ENCODE results near the gene BCL2A1.
A peak's percentile ranks its signal among the peaks of the same experiment; 100 is the strongest.
"Not testable (repeated sequence)": the region's sequence is repeated elsewhere in the genome, so short reads cannot be mapped to it uniquely, and the experiment has no call there.

Gene BCL2A1

GRCh38 chr15:79956354-79956939, 14.5 kb downstream of the BCL2A1 start:
- no peak for DNase-seq

DNA sequence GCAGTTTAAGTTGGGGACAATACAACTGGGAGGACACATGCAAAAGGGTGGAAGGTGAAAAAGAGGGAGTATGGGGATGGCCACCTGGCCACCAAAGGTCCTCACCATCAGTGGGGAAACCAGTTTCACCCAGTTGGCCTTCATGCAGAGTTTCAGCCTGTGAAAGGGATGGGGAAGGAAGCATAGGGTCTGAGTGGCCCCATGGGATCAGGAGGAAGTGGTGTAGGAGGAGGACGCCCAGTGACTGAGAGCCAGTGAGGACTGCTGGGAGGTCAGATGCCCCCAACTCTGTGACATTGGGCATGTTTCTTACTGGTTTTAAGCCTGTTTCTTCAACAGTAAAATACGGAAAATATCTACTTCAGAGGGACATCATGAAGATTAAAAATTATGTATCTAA, 16.3 kb downstream of the BCL2A1 start:
- DNase-seq: no peak

- DNase-seq: peak in 1 of 2 experiments; percentile 19
These were observed 17.0 kb downstream of the BCL2A1 start for GRCh38 chr15:79953951-79954444.

- DNase-seq: no peak
These were observed 18.7 kb downstream of the BCL2A1 start for GRCh38 chr15:79952329-79952728.

DNA sequence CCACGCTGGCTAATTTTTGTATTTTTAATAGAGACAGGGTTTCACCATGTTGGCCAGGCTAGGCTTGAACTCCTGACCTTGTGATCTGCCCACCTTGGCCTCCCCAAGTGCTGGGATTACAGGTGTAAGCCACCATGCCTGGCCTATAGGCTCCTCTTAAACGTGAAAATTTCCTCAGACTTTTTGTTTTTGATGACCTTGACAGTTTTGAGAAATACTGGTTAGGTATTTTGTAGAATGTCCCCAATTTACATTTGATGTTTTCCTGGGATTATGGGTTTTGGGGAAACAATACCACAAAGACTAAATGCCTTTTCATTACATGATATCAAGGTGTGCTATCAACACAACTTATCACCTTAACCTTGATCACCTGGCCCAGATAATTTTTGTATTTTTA, 20.7 kb downstream of the BCL2A1 start:
- no peak for DNase-seq

DNA sequence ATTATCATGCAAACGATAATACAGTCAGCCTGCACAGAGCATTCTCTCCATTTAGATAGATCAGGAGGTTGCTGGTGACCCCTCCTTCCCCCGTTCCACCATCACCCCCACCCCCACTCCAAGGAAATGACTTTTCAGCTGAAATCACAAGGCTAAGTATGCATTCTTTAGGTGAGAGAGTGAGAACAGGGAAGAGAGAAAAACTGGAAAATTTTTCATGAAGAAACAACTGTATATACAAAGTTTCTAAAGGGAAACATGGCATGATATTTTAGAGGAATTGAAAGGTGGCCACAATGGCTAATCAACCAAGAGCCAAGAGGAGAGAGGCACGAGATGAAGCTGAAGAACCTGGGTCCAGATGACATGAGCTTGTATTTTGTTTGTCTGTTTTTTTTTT, 22.2 kb downstream of the BCL2A1 start:
- no peak for DNase-seq

DNA sequence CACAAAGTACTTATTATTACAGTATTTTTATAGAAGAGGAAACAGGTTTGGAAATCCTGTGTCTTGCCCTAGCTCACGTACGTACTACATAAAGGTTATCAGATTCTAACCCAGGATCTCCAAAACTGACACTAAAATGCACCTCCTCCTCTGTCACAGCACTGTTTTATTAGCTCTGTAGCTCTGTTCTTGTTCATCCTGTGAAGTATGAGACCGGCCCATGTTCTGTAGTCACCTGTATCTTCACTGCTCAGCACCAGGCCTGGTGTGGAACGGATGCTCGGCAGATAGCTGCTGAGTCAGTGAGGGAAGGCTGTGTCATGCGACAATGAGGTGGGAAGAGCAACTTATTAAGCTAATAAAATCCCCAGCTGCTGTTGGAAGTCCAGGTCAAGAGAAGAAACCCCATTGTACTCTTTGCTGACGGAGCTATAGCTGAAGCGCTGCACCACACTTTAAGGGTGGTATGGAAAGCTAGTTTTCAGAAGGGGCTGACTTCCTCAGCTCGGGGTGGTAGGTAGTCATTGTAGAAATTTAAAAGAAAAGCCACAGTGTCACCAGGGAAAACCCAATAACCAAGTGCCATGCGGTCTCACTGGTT, 22.8 kb downstream of the BCL2A1 start:
- DNase-seq: no peak

- DNase-seq: no peak
These were observed 24.0 kb downstream of the BCL2A1 start for GRCh38 chr15:79947009-79947408.

DNA sequence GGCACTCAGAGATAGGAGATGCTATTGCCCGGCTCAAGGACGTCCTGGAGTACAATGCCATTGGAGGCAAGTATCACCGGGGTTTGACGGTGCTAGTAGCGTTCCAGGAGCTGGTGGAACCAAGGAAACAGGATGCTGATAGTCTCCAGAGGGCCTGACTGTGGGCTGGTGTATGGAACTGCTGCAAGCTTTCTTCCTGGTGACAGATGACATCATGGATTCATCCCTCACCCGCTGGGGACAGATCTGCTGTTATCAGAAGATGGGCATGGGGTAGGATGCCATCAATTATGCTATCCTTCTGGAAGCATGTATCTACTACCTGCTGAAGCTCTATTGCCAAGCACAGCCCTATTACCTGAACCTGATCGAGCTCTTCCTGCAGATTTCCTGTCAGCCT, 26.4 kb downstream of the BCL2A1 start:
- DNase-seq: no peak

- no peak for DNase-seq
These were observed 27.2 kb downstream of the BCL2A1 start for GRCh38 chr15:79943820-79944219.

- DNase-seq: no peak
These were observed 28.1 kb downstream of the BCL2A1 start for GRCh38 chr15:79942741-79943481.

DNA sequence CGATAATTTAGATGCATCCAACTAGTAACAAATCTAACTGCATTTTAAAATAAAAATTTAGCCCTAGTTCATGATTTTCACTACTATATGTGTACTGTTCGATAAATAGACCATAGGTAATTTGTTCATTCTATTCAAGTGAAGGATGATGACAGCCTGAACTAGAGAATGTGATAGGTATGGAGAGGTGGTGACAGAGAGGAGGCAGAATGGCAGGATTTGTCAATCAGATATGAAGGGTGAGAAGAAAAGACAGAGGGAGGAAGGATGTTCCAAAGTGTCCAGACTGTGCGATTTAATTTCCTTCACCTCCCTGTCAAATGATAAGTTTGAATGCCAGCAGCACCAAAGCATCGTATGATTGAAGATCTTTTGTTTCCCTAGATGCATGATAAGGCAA, 31.6 kb downstream of the BCL2A1 start:
- DNase-seq: no peak

DNA sequence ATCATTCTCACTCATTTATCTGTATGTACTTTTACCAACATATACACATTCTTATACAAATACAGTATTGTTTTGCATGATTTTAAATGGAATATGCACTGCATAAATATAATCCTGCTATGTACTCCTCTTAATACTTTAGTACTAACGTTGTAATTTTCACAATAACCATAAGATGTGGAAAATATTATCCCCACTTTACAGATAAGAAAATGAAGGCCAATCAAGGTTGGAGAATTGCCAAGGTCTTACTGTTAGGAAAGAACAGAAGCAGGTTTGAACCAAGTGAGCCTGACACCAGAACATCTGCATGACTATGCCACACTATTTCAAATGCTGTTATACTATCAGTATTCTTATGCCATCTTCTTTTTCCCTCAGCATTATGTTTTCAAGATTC, 32.9 kb downstream of the BCL2A1 start:
- no peak for DNase-seq

- DNase-seq: not testable (repeated sequence)
These were observed 35.3 kb downstream of the BCL2A1 start for GRCh38 chr15:79935556-79936201.

DNA sequence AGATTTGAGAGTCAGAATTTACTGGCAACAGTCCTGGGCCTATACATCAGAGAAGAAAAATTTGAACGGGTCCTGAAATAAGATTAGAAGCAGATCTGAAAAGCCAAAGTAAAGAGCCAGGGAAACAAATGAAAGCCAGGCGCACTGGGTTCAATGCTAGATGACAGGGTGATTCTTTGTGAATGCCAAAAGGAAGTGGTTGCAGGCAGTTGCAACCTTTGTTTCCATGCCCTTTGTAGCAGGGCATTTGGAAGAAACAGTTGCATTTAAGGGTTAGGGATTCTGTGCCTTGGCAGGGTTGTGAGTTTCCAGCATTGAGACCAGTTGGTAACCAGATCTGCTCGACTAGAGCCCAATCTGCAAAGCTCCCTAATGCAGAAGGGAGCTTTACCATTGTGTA, 37.8 kb downstream of the BCL2A1 start:
- no peak for DNase-seq

GRCh38 chr15:79932447-79932846, 38.5 kb downstream of the BCL2A1 start:
- no peak for DNase-seq

DNA sequence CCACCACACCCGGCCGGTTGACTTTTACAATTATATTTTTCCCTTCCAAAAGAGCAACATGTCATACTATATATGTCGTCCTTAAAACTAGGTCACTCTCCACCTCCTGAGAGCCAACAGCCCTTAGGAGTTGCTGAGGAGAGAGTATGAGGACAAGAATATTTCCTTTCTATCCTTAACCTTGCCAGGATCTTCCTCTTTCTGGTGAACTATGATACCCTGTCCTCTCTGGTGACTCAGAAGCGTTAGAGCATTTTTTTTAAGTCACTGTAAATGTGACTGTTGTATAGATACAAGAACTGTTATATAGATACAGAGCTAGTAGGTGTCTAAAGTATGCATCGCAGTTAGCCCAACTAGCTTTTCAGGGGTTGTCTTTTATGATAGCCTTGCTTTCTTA, 40.5 kb downstream of the BCL2A1 start:
- no peak for DNase-seq

- DNase-seq: no peak
These were observed 41.6 kb downstream of the BCL2A1 start for GRCh38 chr15:79929412-79929811.

DNA sequence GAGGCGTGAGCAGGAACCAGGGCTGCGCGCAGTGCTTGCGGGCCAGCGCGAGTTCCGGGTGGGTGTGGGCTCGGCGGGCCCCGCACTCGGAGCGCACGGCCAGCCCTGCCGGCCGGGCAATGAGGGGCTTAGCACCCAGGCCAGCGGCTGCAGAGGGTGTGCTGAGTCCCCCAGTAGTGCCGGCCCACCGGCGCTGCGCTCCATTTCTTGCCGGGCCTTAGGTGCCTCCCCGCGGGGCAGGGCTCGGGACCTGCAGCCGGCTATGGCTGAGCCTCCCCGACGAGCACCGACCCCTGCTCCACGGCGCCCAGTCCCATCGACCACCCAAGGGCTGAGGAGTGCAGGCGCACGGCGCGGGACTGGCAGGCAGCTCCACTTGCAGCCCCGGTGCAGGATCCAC, 44.9 kb downstream of the BCL2A1 start:
- not testable (repeated sequence) for DNase-seq

- no peak for DNase-seq
These were observed 46.6 kb downstream of the BCL2A1 start for GRCh38 chr15:79924379-79924778.

GRCh38 chr15:79923515-79924169, 47.4 kb downstream of the BCL2A1 start:
- DNase-seq: peak; percentile 97

GRCh38 chr15:79923079-79923514, 47.9 kb downstream of the BCL2A1 start:
- peak; percentile 44 to 71 for DNase-seq

- DNase-seq: peak in 1 of 2 experiments; percentile 50
These were observed 48.4 kb downstream of the BCL2A1 start for GRCh38 chr15:79922512-79923078.
